ENCODE results near the gene GTF3C5.

DNA sequence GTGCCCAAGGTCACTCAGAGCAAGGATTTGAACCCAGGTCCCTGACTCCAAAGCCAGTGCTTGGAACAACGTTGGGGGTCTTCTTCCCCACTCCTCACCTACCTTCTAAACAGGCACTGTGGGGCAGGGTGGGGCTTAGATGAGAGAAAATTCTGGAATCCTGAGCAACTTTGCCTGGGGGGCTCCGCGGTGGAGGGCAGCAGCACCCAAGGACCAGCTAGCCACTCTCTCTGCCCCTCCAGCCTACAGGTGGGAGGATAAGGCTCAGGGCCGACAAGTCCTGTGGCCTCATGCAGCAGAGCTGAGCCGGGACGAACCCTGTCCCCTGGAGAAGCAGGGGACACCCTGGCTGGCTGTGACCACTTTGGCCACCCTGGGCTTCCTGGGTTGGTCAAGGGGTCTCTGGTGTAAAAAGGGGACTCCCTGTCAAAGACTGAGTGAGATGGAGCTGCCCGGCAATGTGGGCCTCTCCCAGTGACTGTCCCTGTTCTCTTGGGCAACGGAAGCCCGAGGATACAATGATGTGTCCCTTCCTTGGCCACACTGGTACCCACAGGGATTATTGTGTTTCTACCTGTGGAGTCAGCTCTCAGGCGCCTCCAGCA lies 57.5 kb downstream of the GTF3C5 start:
- TF ChIP-seq, protein P1, sequence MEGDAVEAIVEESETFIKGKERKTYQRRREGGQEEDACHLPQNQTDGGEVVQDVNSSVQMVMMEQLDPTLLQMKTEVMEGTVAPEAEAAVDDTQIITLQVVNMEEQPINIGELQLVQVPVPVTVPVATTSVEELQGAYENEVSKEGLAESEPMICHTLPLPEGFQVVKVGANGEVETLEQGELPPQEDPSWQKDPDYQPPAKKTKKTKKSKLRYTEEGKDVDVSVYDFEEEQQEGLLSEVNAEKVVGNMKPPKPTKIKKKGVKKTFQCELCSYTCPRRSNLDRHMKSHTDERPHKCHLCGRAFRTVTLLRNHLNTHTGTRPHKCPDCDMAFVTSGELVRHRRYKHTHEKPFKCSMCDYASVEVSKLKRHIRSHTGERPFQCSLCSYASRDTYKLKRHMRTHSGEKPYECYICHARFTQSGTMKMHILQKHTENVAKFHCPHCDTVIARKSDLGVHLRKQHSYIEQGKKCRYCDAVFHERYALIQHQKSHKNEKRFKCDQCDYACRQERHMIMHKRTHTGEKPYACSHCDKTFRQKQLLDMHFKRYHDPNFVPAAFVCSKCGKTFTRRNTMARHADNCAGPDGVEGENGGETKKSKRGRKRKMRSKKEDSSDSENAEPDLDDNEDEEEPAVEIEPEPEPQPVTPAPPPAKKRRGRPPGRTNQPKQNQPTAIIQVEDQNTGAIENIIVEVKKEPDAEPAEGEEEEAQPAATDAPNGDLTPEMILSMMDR (conservative IDR thresholded peaks at IDR 0.05 in 1 of 2, IDR thresholded peaks at IDR 0.05 in 1 of 2; ENCODE audit: low read depth in 1 of 2, low read length in 2 of 2) = no peak
- TF ChIP-seq EZH2 (IDR thresholded peaks at IDR 0.05; ENCODE audit: low read length, missing control alignments) = no peak
